ENCODE results near the gene SLC16A11. TPM values are rescaled to one million over a fixed set of nuclear protein-coding genes. Genes with fewer than 3 reads are reported as not detected.
A peak's percentile ranks its signal among the peaks of the same experiment; 100 is the strongest.

Gene SLC16A11
- total and polyA plus RNA-seq, 2 donors (not counting 1 experiment from before 2014, with no cell fraction given) = 0.17 TPM; not detected in 1

- no peak for TF ChIP-seq CTCF (conservative IDR thresholded peaks at IDR 0.05 in 1 of 2, IDR thresholded peaks at IDR 0.05 in 1 of 2; ENCODE audit: low read depth in 1 of 2, low read length in 2 of 2)
- TF ChIP-seq EZH2 (IDR thresholded peaks at IDR 0.05; ENCODE audit: low read length, missing control alignments) = no peak
- Histone ChIP-seq H3K27me3 (ENCODE audit: control insufficient read depth, insufficient read depth, low read length) (no peaks in the 10 kb centered on the region), H3K79me2 (ENCODE audit: control insufficient read depth, insufficient read depth, low read length) (peaks cover 2% of the 10 kb centered on the region), H3K9ac (ENCODE audit: insufficient read depth, low read length) (no peak overlapping the region), H2AFZ (ENCODE audit: low read length) (no peak overlapping the region), H3K4me2 (ENCODE audit: extremely low read depth, insufficient read depth, low read length) (no peak overlapping the region), H3K27ac (ENCODE audit: insufficient read depth, low read length) (no peak overlapping the region), H4K20me1 (ENCODE audit: control insufficient read depth, extremely low read depth, insufficient read depth, low read length) (no peaks in the 10 kb centered on the region), H3K36me3 (ENCODE audit: control insufficient read depth, insufficient read depth, low read length) (peaks cover 6% of the 10 kb centered on the region), H3K4me1 (ENCODE audit: control insufficient read depth, extremely low read depth, insufficient read depth, low read length) (no peaks in the 10 kb centered on the region), H3K9me3 (ENCODE audit: control insufficient read depth, insufficient read depth, low read depth, low read length) (no peaks in the 10 kb centered on the region), H3K4me3 (replicated peaks in 1 of 4; ENCODE audit: control extremely low read depth in 1 of 4, insufficient read depth in 1 of 4, low read depth in 3 of 4, low read length in 4 of 4) (no peak overlapping the region)
- DNase-seq (ENCODE audit: low read depth in 2 of 2) = no peak
Observed at GRCh38 chr17:7003745-7004144, 40.1 kb downstream of the SLC16A11 start.

GRCh38 chr17:7002288-7003047, 41.4 kb downstream of the SLC16A11 start:
- no peak for TF ChIP-seq CTCF (conservative IDR thresholded peaks at IDR 0.05 in 1 of 2, IDR thresholded peaks at IDR 0.05 in 1 of 2; ENCODE audit: low read depth in 1 of 2, low read length in 2 of 2)
- no peak for TF ChIP-seq EZH2 (IDR thresholded peaks at IDR 0.05; ENCODE audit: low read length, missing control alignments)
- Histone ChIP-seq H3K9me3 (ENCODE audit: control insufficient read depth, insufficient read depth, low read depth, low read length) (no peaks in the 10 kb centered on the region), H3K79me2 (ENCODE audit: control insufficient read depth, insufficient read depth, low read length) (peaks cover 2% of the 10 kb centered on the region)

GRCh38 chr17:7001318-7001961, 42.5 kb downstream of the SLC16A11 start:
- Histone ChIP-seq H3K27me3 (ENCODE audit: control insufficient read depth, insufficient read depth, low read length) (no peaks in the 10 kb centered on the region), H3K79me2 (ENCODE audit: control insufficient read depth, insufficient read depth, low read length) (no peaks in the 10 kb centered on the region), H3K9ac (ENCODE audit: insufficient read depth, low read length) (no peak overlapping the region), H3K27ac (ENCODE audit: insufficient read depth, low read length) (no peak overlapping the region), H3K4me3 (replicated peaks in 1 of 4; ENCODE audit: control extremely low read depth in 1 of 4, insufficient read depth in 1 of 4, low read depth in 3 of 4, low read length in 4 of 4) (no peak overlapping the region), H3K4me2 (ENCODE audit: extremely low read depth, insufficient read depth, low read length) (no peak overlapping the region), H3K9me3 (ENCODE audit: control insufficient read depth, insufficient read depth, low read depth, low read length) (no peaks in the 10 kb centered on the region), H3K36me3 (ENCODE audit: control insufficient read depth, insufficient read depth, low read length) (peaks cover 9% of the 10 kb centered on the region), H4K20me1 (ENCODE audit: control insufficient read depth, extremely low read depth, insufficient read depth, low read length) (peaks cover 2% of the 10 kb centered on the region), H2AFZ (ENCODE audit: low read length) (no peak overlapping the region), H3K4me1 (ENCODE audit: control insufficient read depth, extremely low read depth, insufficient read depth, low read length) (no peaks in the 10 kb centered on the region)
- no peak for DNase-seq (ENCODE audit: low read depth in 2 of 2)
- TF ChIP-seq EZH2 (IDR thresholded peaks at IDR 0.05; ENCODE audit: low read length, missing control alignments) (no peak), CTCF (conservative IDR thresholded peaks at IDR 0.05 in 1 of 2, IDR thresholded peaks at IDR 0.05 in 1 of 2; ENCODE audit: low read depth in 1 of 2, low read length in 2 of 2) (peak; percentile 55 to 70)

More at GRCh38 chr17:7002288-7003047, 41.4 kb downstream of the SLC16A11 start:
- Histone ChIP-seq H3K9ac (ENCODE audit: insufficient read depth, low read length) (no peak overlapping the region), H3K4me3 (replicated peaks in 1 of 4; ENCODE audit: control extremely low read depth in 1 of 4, insufficient read depth in 1 of 4, low read depth in 3 of 4, low read length in 4 of 4) (no peak overlapping the region), H3K36me3 (ENCODE audit: control insufficient read depth, insufficient read depth, low read length) (peaks cover 6% of the 10 kb centered on the region), H4K20me1 (ENCODE audit: control insufficient read depth, extremely low read depth, insufficient read depth, low read length) (peaks cover 2% of the 10 kb centered on the region), H3K27ac (ENCODE audit: insufficient read depth, low read length) (no peak overlapping the region), H3K4me1 (ENCODE audit: control insufficient read depth, extremely low read depth, insufficient read depth, low read length) (no peaks in the 10 kb centered on the region), H3K27me3 (ENCODE audit: control insufficient read depth, insufficient read depth, low read length) (no peaks in the 10 kb centered on the region), H2AFZ (ENCODE audit: low read length) (no peak overlapping the region), H3K4me2 (ENCODE audit: extremely low read depth, insufficient read depth, low read length) (no peak overlapping the region)
- no peak for DNase-seq (ENCODE audit: low read depth in 2 of 2)

All from fibroblast of lung (primary cell).